ENCODE results near the gene TRAPPC2B.

Gene TRAPPC2B

DNA sequence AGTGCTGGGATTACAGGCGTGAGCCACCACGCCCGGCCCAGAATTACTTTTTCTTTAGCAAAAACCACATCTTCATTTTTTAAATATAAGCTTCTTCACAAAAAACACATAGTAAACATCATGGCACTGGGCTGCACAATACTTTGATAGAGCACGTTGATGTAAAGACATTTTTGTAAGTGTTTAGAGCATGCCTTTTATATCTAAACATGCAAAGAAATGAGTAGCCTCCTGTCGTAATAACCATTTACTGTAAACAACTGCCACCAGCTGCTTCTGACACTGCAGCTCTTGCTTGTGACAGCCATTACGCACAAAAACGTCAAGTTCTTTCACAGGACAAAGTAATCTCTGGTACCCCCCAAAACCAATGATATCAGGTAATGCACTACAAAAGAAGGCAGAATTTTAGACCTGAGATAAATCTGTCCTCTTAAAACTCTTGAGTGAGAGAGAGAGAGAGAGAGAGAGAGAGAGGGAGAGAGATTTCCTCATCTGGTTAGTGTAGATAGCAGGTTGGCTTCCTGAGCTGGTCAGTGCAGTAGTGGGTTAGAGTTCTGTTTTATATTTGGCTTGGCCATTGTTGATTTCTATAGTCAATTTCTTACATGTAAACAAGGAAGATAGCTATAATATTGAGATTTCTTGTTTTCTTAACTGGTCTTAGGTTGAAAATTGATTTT is 19.6 kb downstream of the TRAPPC2B start:
- peaks cover 50% of the 10 kb centered on the region for H3K9me3 Mint-ChIP-seq
- no peak overlapping the region for H3K4me3 Mint-ChIP-seq
- intact Hi-C loops (cut with micrococcal nuclease), result no loop called here
- H3K4me1 Mint-ChIP-seq (ENCODE audit: low read depth), result no peaks in the 10 kb centered on the region
- peaks cover 4% of the 10 kb centered on the region for H3K27me3 Mint-ChIP-seq
- H3K36me3 Mint-ChIP-seq (ENCODE audit: low read depth), result peaks cover 3% of the 10 kb centered on the region
- no peak overlapping the region for H3K27ac Mint-ChIP-seq

DNA sequence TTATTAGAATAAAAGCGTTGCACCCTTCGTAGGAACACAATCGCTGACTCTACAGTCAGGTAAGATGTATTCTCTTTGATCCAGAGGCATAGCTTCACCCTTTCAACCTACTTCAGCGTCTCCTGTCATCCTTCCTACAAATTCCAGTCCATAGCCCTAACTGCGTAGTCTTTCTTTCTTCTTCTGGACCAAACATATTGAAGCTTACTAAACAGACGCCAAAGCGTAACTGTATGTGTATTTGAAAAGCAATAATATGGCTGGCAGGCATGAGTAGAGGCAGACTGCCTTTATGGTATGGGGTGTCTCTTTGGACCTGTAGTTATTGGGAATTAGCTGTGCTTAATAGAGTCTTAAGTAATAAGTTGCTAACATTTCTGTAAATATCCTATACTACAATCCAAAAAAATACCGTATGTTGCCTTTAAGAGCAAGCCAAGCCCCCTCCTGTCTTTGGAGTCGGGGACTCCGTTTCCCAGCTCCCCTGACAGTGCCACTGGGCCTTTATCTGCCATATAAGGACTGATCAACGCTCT is 25.9 kb downstream of the TRAPPC2B start:
- Mint-ChIP-seq H3K9me3 (peaks cover 5% of the 10 kb centered on the region), H3K27ac (peak overlapping the region; percentile 89), H3K4me1 (ENCODE audit: low read depth) (peaks cover 18% of the 10 kb centered on the region), H3K4me3 (peak overlapping the region; percentile 86), H3K36me3 (ENCODE audit: low read depth) (peaks cover 47% of the 10 kb centered on the region), H3K27me3 (peaks cover 4% of the 10 kb centered on the region)
- intact Hi-C loops (cut with micrococcal nuclease), result loop anchor here (1.0 kb wide), 4 partner anchors 22 to 69 kb away; partner anchors contain the start of genes TRAPPC2B, ZNF17, ZNF543 and ZNF547

DNA sequence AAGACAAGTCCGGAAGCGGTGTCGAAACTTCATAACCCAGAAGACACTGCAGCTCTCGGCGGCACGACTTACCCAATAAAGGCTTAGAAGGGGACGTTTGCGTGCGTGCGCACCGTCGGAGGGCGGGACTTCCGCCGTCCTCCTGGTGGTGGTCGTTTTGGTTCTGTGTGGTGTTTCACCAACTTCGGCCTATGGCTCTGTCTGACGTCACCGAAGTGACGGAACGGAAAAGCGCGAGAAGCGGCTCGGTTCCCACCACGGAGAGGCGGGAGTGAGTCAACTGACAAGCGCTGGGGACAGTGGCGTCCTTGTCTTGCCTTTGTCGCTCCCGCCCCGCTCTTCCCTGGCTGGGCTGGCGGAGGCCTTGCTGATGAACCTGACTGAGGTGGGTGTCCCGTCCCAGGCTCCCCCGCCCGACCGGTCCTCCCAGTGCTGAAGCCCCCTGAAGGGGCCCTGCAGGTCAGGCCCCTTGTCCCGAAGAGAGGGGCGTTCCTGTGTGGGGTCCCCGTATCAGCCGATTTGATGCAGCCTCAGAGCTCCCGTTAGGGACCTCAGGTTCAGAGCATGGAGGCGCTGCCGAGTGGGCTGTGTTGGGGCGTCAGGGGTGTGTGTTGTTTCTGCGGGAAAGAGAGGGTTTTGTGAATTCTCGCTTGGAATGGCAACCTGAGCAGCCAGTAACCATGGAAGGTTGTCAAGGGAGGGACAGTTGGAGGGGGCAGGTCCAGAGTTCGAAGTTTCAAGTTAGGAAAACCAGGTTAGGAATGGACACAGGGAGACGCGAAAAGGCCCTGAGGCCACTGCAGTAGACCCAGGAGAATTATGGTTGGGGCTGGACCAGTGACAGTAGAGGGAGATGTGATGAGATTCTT is 26.6 kb downstream of the TRAPPC2B start, which contains the start of gene ZNF548:
Gene ZNF548 (plus strand): TSS at position 125 of the 869 bp plus-strand sequence. CDS start 246 bp downstream, at position 371.
- Mint-ChIP-seq H3K27ac (peak within 1 kb of the TSS; percentile 89), H3K27me3 (peaks cover 4% of the 10 kb centered on the region), H3K36me3 (ENCODE audit: low read depth) (peaks cover 54% of the 10 kb centered on the region), H3K9me3 (peaks cover 12% of the 10 kb centered on the region), H3K4me1 (ENCODE audit: low read depth) (peaks cover 18% of the 10 kb centered on the region), H3K4me3 (peak within 1 kb of the TSS; percentile 86)
- intact Hi-C loops (cut with micrococcal nuclease), result loop anchor here (1.0 kb wide), 4 partner anchors 21 to 70 kb away; partner anchors contain the start of genes TRAPPC2B, ZNF17, ZNF543 and ZNF547

DNA sequence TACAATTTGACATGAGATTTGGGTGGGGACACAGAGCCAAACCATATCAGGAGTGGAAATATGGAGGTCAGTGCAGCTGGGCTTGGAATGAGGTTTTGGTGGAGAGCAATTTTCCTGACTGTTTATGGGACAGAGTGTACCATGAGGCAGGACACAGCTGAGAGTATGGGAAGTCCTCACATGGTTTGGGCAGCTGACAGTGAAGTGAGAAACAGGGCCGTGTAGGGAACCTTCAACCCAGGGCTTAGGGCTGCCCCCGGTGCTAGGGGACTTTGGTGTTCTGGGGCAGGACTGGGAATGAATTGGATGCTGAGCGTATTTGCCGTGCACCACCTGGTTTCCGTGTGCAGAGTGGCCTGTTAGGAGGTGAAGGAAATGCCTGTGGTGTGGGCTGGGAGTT is 32.4 kb downstream of the TRAPPC2B start:
- Mint-ChIP-seq H3K36me3 (ENCODE audit: low read depth) (peaks cover 90% of the 10 kb centered on the region), H3K9me3 (peaks cover 63% of the 10 kb centered on the region), H3K27me3 (no peaks in the 10 kb centered on the region), H3K4me1 (ENCODE audit: low read depth) (peaks cover 5% of the 10 kb centered on the region), H3K4me3 (no peak overlapping the region), H3K27ac (no peak overlapping the region)
- intact Hi-C loops (cut with micrococcal nuclease), result no loop called here

DNA sequence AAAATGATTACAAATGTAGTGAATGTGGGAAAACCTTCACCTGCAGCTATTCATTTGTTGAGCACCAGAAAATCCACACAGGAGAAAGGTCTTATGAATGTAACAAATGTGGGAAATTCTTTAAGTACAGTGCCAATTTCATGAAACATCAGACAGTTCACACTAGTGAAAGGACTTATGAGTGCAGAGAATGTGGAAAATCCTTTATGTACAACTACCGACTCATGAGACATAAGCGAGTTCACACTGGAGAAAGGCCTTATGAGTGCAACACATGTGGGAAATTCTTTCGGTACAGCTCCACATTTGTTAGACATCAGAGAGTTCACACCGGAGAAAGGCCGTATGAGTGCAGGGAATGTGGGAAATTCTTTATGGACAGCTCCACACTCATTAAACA is 35.5 kb downstream of the TRAPPC2B start:
- Mint-ChIP-seq H3K4me3 (no peak overlapping the region), H3K27me3 (no peaks in the 10 kb centered on the region), H3K9me3 (peaks cover 86% of the 10 kb centered on the region), H3K27ac (no peak overlapping the region), H3K4me1 (ENCODE audit: low read depth) (no peaks in the 10 kb centered on the region), H3K36me3 (ENCODE audit: low read depth) (peaks cover 69% of the 10 kb centered on the region)
- intact Hi-C loops (cut with micrococcal nuclease), result no loop called here

DNA sequence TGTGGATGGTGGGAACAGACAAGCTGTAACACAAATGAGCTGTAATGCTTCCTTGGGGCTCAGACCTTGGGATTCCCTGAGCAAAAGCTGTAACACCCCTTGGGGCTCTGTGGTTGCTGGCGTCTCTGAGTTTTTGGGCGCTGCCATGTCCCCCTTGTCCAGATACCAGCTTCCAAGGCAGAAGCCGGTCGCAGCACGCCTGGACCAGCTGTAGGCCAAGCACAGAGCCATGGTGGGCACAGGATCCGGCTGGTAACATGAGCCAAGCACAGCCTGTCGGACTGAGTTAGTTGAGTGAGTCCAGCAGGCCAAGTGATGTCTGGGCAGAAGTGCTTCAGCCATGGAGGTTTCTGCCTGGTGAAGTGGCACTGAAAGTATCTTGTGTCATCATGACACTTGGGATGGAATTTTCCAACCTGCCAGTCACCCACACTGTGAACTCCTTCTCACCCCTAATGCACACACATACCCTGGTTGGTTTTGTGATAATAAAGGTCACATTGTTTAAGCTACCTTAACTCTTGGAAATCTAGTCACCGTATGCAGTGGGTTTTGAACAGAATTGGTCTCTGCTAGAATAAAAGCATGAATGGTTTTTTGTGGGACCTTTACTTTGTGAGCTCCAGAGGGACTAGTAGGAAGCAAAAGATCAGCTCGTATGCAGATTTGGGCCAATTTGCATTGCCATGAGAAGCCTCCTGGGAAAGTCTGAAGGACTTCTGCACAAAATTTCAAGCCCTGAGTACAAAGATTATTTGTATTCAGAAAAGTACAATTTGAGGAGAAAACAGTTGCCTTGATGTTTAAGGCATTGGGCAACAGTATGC is 40.6 kb downstream of the TRAPPC2B start:
- Mint-ChIP-seq H3K27me3 (no peaks in the 10 kb centered on the region), H3K27ac (no peak overlapping the region), H3K4me3 (no peak overlapping the region), H3K4me1 (ENCODE audit: low read depth) (no peaks in the 10 kb centered on the region), H3K9me3 (peaks cover 36% of the 10 kb centered on the region), H3K36me3 (ENCODE audit: low read depth) (peaks cover 18% of the 10 kb centered on the region)
- intact Hi-C loops (cut with micrococcal nuclease), result no loop called here

DNA sequence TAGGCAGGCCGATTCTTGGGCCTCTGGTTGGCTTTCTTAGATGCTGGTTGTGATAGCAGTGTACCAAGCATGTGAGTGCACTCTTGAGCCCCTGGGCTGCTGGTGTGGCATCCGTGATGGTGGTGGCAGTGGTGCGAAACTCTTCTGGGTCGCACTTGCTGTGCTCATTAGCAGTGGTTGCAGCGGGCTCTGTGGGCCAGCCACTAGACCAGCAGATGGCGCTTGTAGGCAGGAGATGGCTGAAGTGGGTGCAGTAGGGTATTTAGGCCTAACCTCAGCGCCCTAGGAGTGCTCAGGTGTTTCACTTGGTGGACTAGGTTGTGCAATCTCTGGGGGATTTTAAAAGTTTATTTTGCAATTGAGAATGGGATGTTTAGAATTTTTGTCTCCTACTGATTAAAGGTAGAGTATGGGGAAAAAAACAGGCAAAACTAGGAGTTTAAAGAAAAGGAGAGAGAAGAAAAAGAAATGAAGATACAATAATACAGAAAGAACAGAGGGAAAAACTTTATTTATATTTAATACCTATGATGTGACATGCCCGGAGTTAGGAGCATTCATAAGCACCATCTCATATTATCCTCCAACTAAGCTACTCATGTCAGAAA is 43.3 kb downstream of the TRAPPC2B start:
- intact Hi-C loops (cut with micrococcal nuclease), result no loop called here
- H3K36me3 Mint-ChIP-seq (ENCODE audit: low read depth), result peaks cover 8% of the 10 kb centered on the region
- peaks cover 4% of the 10 kb centered on the region for H3K4me1 Mint-ChIP-seq (ENCODE audit: low read depth)
- H3K9me3 Mint-ChIP-seq, result peaks cover 17% of the 10 kb centered on the region
- no peak overlapping the region for H3K4me3 Mint-ChIP-seq
- no peak overlapping the region for H3K27ac Mint-ChIP-seq
- H3K27me3 Mint-ChIP-seq, result no peaks in the 10 kb centered on the region

DNA sequence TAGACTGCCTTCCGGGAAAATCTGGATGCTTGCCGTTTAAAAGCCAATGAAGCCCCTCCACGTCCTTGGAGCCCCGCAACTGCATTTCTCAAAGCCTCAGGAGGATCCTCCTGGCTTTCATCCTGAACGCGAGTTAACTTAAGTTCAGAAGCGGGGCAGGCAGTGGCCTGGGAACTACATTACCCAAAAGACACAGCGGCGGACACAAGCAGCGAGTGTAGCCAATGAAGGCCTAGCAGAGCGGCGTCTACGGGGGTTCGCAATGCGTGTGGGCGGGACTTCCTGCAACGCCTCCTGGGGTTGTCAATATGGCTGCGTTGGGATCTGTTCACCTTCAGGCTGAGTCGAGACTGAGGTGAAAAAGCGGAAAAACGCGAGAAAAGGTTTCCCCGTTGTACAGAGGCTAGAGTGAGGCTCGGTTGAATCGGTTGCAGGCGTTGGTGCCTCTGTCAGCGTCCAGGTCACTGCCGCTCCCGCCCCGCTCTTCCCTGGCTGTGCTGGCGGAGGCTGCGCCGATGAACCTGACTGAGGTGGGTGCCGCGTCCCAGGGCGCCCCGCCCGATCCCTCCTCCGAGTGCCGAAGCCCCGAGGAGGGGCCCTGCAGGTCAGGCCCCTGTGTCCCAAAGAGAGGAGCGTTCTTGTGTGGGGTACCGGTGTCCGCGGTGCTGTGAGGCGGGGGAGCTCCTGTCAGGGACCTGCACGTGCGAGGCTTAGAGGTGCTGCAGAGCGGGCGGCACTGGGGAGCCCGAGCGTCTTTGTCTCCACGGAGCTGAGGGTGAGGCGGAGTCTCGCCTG is 47.7 kb downstream of the TRAPPC2B start, which contains the start of gene ZNF17:
Gene ZNF17 (plus strand): TSS at position 285 of the 795 bp plus-strand sequence. CDS start 2,455 bp downstream, outside the sequence.
- peaks cover 14% of the 10 kb centered on the region for H3K9me3 Mint-ChIP-seq
- H3K4me3 Mint-ChIP-seq, result peak within 1 kb of the TSS; percentile 95
- H3K27me3 Mint-ChIP-seq, result no peaks in the 10 kb centered on the region
- intact Hi-C loops (cut with micrococcal nuclease), result loop anchor here (1.0 to 5.0 kb wide), 4 partner anchors 22 to 134 kb away; partner anchors contain the start of genes TRAPPC2B, ZNF547, ZNF548 and ZNF749
- H3K36me3 Mint-ChIP-seq (ENCODE audit: low read depth), result peaks cover 42% of the 10 kb centered on the region
- peaks cover 11% of the 10 kb centered on the region for H3K4me1 Mint-ChIP-seq (ENCODE audit: low read depth)
- H3K27ac Mint-ChIP-seq, result peak within 1 kb of the TSS; percentile 87
